ENCODE measurements around the gene UBQLN3.

GRCh38 chr11:5486003-5486402, 23.8 kb downstream of the UBQLN3 start:
- TF ChIP-seq CTCF (IDR thresholded peaks at IDR 0.05) (no peak), POLR2A (IDR thresholded peaks at IDR 0.05) (no peak)
